AG04449 (cell line): ENCODE results near the gene RAD18.

ENCODE experiments used
- CTCF ChIA-PET: fragments of 350-600 bp; formaldehyde crosslinking; extraction: SDS; loops from one replicate; lab custom pipeline; 2021; ENCODE audit warnings: antibody characterized with exemption; lab: Yijun Ruan, JAX
- POLR2A ChIA-PET: fragments of 400-600, 350-600 bp; formaldehyde crosslinking; extraction: SDS; loops from one replicate; lab custom pipeline; 2020; ENCODE audit warnings: antibody characterized with exemption, inconsistent platforms; lab: Yijun Ruan, JAX
- DNase-seq: peaks from one replicate; pipeline ENCODE4 v3.0.0-alpha.2; 2010; ENCODE audit warnings: low read depth, low spot score
- H3K4me3 ChIP-seq: 2 replicates; pipeline ENCODE4 v1.5.1; 2011; ENCODE audit warnings: low read depth, mild to moderate bottlenecking, control low read depth, low read length
- CTCF ChIP-seq: IDR thresholded peaks from one replicate; pipeline ENCODE4 v1.5.1; 2011; ENCODE audit warnings: mild to moderate bottlenecking, moderate library complexity, low read length, control low read depth, inconsistent platforms; ENCODE audit not compliant: insufficient read depth; ENCODE audit errors: missing control alignments

RAD18 gene

GRCh38 chr3:8903191-8903590 lies 60.1 kb downstream of the RAD18 start:
- no peak for TF ChIP-seq CTCF
- no peak for DNase-seq
- ChIA-PET CTCF (interaction anchor here (0.8 to 2.8 kb wide), 6 partner anchors 10 to 134 kb away, joined by 3 to 12 read pairs (median 3); partner anchors contain the start of gene OXTR), POLR2A (interaction anchor here (0.6 kb wide), 1 partner anchor 151 kb away, joined by 3 read pairs; no protein-coding TSS in a partner anchor)
- H3K4me3 ChIP-seq: no peak overlapping the region

- no peak for TF ChIP-seq CTCF
- ChIA-PET POLR2A (no interaction called here), CTCF (interaction anchor here (5.6 kb wide), 1 partner anchor 132 kb away, joined by 29 read pairs; the partner anchor contains the start of gene OXTR)
- DNase-seq: no peak
- no peak overlapping the region for H3K4me3 ChIP-seq
Observed at GRCh38 chr3:8900869-8901268, 62.4 kb downstream of the RAD18 start.

- POLR2A ChIA-PET: no interaction called here
- H3K4me3 ChIP-seq: no peak overlapping the region
- TF ChIP-seq CTCF: no peak
- CTCF ChIA-PET: interaction anchor here (0.7 to 5.6 kb wide), 4 partner anchors 12 to 131 kb away, joined by 3 to 29 read pairs (median 3); partner anchors contain the start of gene OXTR
- DNase-seq: peak; percentile 49
Observed at GRCh38 chr3:8899876-8900460, 63.3 kb downstream of the RAD18 start.

- DNase-seq: no peak
- no peak for TF ChIP-seq CTCF
- no peak overlapping the region for H3K4me3 ChIP-seq
- ChIA-PET POLR2A (no interaction called here), CTCF (interaction anchor here (5.6 kb wide), 1 partner anchor 127 kb away, joined by 29 read pairs; the partner anchor contains the start of gene OXTR)
Observed at GRCh38 chr3:8895829-8896228, 67.4 kb downstream of the RAD18 start.

- no peak for DNase-seq
Observed at GRCh38 chr3:8893001-8893400, 70.3 kb downstream of the RAD18 start.

More at GRCh38 chr3:8893001-8893400, 70.3 kb downstream of the RAD18 start:
- POLR2A ChIA-PET: no interaction called here
- no peak overlapping the region for H3K4me3 ChIP-seq
- no peak for TF ChIP-seq CTCF
- CTCF ChIA-PET: interaction anchor here (0.9 to 2.3 kb wide), 4 partner anchors 13 to 124 kb away, joined by 3 to 18 read pairs (median 4); partner anchors contain the start of gene OXTR
